A673 (cell line): ENCODE measurements around the gene EVX1. TPM values are rescaled to one million over a fixed set of nuclear protein-coding genes. Genes with fewer than 3 reads are reported as not detected.

Source experiments
- BruUV-seq: library from RNA; stranded (reverse); fragments of 400-500 nt; replicated peaks from 2 replicates; lab custom pipeline; 2021; lab: Mats Ljungman, UMichigan
- CTCF ChIA-PET: fragments of 300-600 bp; sonication (Branson Sonifier 250); formaldehyde crosslinking; loops from one replicate; lab custom pipeline; 2022; ENCODE audit warnings: antibody characterized with exemption; lab: Charles Lee
- POLR2A ChIA-PET: fragments of 300-600 bp; sonication (Branson Sonifier 250); formaldehyde crosslinking; loops from one replicate; lab custom pipeline; 2022; ENCODE audit warnings: antibody characterized with exemption; ENCODE audit not compliant: low non-redundant PET; lab: Charles Lee
- DNase-seq: peaks from one replicate; pipeline ENCODE4 v3.0.0-alpha.2; 2015; ENCODE audit warnings: low spot score
- H3K27ac ChIP-seq: fragments of 200-600 bp; sonication (generic); 2 replicates; pipeline ENCODE4 v1.5.1; 2016; ENCODE audit warnings: mixed run types, low read depth, mild to moderate bottlenecking, mixed read lengths, antibody characterized with exemption, low read length; ENCODE audit not compliant: poor library complexity, severe bottlenecking
- H3K27me3 ChIP-seq: fragments of 200-600 bp; sonication (generic); replicated peaks from 2 replicates; pipeline ENCODE4 v1.6.1; 2017; ENCODE audit warnings: mixed run types, low read depth, mild to moderate bottlenecking, mixed read lengths, antibody characterized with exemption, low read length; ENCODE audit not compliant: insufficient read depth, poor library complexity
- H3K36me3 ChIP-seq: fragments of 200-600 bp; sonication (generic); 2 replicates; pipeline ENCODE4 v1.6.1; 2016; ENCODE audit warnings: mixed run types, mild to moderate bottlenecking, mixed read lengths, antibody characterized with exemption, low read length; ENCODE audit not compliant: insufficient read depth, poor library complexity, severe bottlenecking
- H3K4me1 ChIP-seq: fragments of 200-600 bp; sonication (generic); 2 replicates; pipeline ENCODE4 v1.6.1; 2017; ENCODE audit warnings: mixed run types, mild to moderate bottlenecking, mixed read lengths, antibody characterized with exemption, low read length; ENCODE audit not compliant: insufficient read depth, poor library complexity, severe bottlenecking
- H3K4me3 ChIP-seq: fragments of 200-600 bp; sonication (generic); 2 replicates; pipeline ENCODE4 v1.5.1; 2016; ENCODE audit warnings: low read depth, mixed run types, mild to moderate bottlenecking, mixed read lengths, low read length; ENCODE audit not compliant: poor library complexity, severe bottlenecking
- H3K9me3 ChIP-seq: fragments of 200-600 bp; sonication (generic); 2 replicates; pipeline ENCODE4 v1.6.1; 2016; ENCODE audit warnings: mixed run types, low read depth, mild to moderate bottlenecking, mixed read lengths, antibody characterized with exemption, low read length; ENCODE audit not compliant: poor library complexity, severe bottlenecking
- EZH2 ChIP-seq: fragments of 200-600 bp; sonication (generic); IDR thresholded peaks from 2 replicates; pipeline ENCODE4 v1.6.1; 2017; ENCODE audit warnings: borderline replicate concordance, low read depth, mild to moderate bottlenecking, mixed read lengths, antibody characterized with exemption, low read length; ENCODE audit not compliant: poor library complexity, severe bottlenecking
- intact Hi-C: fragments of 100-400 bp; cut with micrococcal nuclease; formaldehyde crosslinking; loops from one replicate; pipeline ENCODE4 v1.10.0; 2022; ENCODE audit not compliant: unreplicated experiment
- total RNA-seq: library from RNA; stranded (reverse); gene quantifications from 2 replicates; pipeline ENCODE4 v1.2.3, GENCODE V29; 2021
- TF ChIP-seq, protein P1 (sequence below): fragments of 300-800, 200-600 bp; sonication (generic); conservative IDR thresholded peaks from 2 replicates; pipeline ENCODE4 v1.5.1; 2017; ENCODE audit warnings: low read depth, mild to moderate bottlenecking, antibody characterized with exemption, low read length, moderate library complexity, mixed read lengths

The EVX1 gene
- total RNA-seq, 1 experiment from 2014 or later, result not detected

- no peaks in the 10 kb centered on the region for H3K9me3 ChIP-seq
- H3K27me3 ChIP-seq, result peaks cover 89% of the 10 kb centered on the region
- H3K4me1 ChIP-seq, result no peaks in the 10 kb centered on the region
- POLR2A ChIA-PET, result no interaction called here
- no peak overlapping the region for H3K27ac ChIP-seq
- no peaks in the 10 kb centered on the region for H3K36me3 ChIP-seq
- BruUV-seq, result no TSS peak
- CTCF ChIA-PET, result no interaction called here
- DNase-seq, result no peak
- H3K4me3 ChIP-seq, result no peak overlapping the region
- TF ChIP-seq, protein P1, sequence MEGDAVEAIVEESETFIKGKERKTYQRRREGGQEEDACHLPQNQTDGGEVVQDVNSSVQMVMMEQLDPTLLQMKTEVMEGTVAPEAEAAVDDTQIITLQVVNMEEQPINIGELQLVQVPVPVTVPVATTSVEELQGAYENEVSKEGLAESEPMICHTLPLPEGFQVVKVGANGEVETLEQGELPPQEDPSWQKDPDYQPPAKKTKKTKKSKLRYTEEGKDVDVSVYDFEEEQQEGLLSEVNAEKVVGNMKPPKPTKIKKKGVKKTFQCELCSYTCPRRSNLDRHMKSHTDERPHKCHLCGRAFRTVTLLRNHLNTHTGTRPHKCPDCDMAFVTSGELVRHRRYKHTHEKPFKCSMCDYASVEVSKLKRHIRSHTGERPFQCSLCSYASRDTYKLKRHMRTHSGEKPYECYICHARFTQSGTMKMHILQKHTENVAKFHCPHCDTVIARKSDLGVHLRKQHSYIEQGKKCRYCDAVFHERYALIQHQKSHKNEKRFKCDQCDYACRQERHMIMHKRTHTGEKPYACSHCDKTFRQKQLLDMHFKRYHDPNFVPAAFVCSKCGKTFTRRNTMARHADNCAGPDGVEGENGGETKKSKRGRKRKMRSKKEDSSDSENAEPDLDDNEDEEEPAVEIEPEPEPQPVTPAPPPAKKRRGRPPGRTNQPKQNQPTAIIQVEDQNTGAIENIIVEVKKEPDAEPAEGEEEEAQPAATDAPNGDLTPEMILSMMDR, result no peak
- TF ChIP-seq EZH2, result peak; percentile 87
- intact Hi-C loops, result no loop called here
Measured at GRCh38 chr7:27251136-27251651, 8.6 kb downstream of the EVX1 start.

DNA sequence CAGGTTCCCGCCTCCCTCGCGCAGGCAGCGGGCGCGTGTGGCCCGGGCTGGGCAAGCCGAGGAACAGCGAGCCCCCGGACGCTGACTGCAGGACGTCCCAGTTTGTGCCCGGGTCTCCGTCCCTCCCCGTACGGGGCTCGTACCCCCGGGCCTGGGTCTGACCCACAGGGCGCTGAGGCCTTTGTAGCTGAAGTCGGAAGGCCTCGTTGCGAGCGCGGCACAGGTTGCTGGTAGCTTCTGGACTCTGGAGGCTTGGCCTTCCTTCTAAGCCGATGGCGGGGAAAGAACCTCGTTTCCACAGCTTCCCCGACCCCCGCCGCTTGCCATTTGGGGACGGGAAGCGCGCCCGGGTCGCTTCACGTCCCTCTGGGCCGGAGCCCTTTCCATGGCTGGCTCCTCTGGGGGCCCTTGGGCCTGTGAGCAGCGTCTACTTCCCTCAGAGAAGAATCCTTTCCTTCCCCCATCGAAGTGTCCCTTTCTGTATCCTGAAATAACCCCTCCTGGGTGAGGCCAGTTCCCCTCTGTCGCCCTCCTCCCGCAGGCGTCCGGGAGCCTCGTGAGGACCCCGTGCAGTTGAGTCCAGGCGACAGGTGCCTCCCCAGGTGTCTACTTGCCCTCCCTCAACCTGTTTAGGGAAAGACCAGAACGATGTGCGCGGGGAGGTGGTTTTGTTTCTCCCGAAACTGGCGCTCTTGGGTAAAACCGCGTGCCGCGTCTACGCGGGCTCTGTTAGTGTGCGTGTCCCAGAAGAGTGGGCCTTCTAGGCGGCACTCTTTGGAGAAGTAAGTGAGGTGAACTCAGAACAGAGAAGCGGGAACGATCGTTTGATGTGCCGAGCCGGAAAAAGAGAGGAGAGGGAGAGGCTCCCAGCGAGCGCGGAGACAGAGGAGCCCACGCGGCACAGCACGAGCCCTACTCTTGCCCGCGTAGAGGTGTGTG is 9.3 kb downstream of the EVX1 start:
- no peak for DNase-seq
- no peak overlapping the region for H3K27ac ChIP-seq
- intact Hi-C loops, result no loop called here
- no peaks in the 10 kb centered on the region for H3K4me1 ChIP-seq
- CTCF ChIA-PET, result no interaction called here
- no peaks in the 10 kb centered on the region for H3K9me3 ChIP-seq
- no TSS peak for BruUV-seq
- no peak for TF ChIP-seq EZH2
- TF ChIP-seq, protein P1, result no peak
- H3K36me3 ChIP-seq, result no peaks in the 10 kb centered on the region
- POLR2A ChIA-PET, result no interaction called here
- no peak overlapping the region for H3K4me3 ChIP-seq
- peaks cover 81% of the 10 kb centered on the region for H3K27me3 ChIP-seq

DNA sequence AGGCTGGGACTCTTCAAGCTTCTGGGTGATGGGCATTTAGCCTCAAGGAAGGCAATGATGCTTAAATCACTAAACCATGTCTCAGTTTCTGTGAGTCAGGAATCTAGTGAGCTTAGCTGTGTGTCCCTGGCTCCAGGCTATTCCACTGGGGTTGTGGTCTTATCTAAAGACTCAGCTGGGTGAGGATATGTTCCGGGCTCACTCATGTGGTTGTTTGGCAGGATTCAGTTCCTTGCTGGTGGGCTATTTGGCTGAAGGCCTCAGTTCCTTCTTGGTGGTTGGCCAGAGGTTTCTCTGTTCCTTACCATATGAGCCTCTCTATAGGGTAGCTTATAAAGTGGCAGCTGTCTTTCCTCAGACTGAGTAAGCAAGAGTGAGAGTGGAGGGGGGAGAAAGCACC is 12.0 kb downstream of the EVX1 start:
- intact Hi-C loops, result no loop called here
- H3K27me3 ChIP-seq, result peaks cover 54% of the 10 kb centered on the region
- H3K4me1 ChIP-seq, result no peaks in the 10 kb centered on the region
- H3K27ac ChIP-seq, result no peak overlapping the region
- H3K4me3 ChIP-seq, result no peak overlapping the region
- no peaks in the 10 kb centered on the region for H3K9me3 ChIP-seq
- no TSS peak for BruUV-seq
- ChIA-PET POLR2A (no interaction called here), CTCF (no interaction called here)
- no peak for TF ChIP-seq EZH2
- TF ChIP-seq, protein P1, result no peak
- H3K36me3 ChIP-seq, result no peaks in the 10 kb centered on the region
- no peak for DNase-seq
